Bronchial epithelial cell (primary cell): ENCODE data around the gene ALOXE3. TPM values are rescaled to one million over a fixed set of nuclear protein-coding genes. Genes with fewer than 3 reads are reported as not detected.
A peak's percentile ranks its signal among the peaks of the same experiment; 100 is the strongest.

Experiments
- DNase-seq: peaks from one replicate; pipeline ENCODE4 v3.0.0-alpha.2; 2010; ENCODE audit warnings: low read depth
- FAIRE-seq: peaks from 2 replicates; lab custom pipeline; 2011; peaks lifted over from hg19 to GRCh38; lab: Jason Lieb, UNC
- H3K27me3 ChIP-seq: 2 replicates; pipeline ENCODE4 v1.5.1; 2011; ENCODE audit warnings: low read length; ENCODE audit not compliant: control insufficient read depth, insufficient read depth
- H3K36me3 ChIP-seq: 2 replicates; pipeline ENCODE4 v1.5.1; 2011; ENCODE audit warnings: low read length; ENCODE audit not compliant: control insufficient read depth, insufficient read depth
- H3K4me3 ChIP-seq: 2 replicates; pipeline ENCODE4 v1.5.1; 2011; ENCODE audit warnings: mild to moderate bottlenecking, low read depth, low read length, control low read depth
- CTCF ChIP-seq: IDR thresholded peaks from 2 replicates; pipeline ENCODE4 v1.5.1; 2011; ENCODE audit warnings: mild to moderate bottlenecking, moderate library complexity, low read length, control low read depth, inconsistent platforms; ENCODE audit not compliant: insufficient read depth, severe bottlenecking
- total RNA-seq: library from RNA; depleted of rRNA; stranded (reverse); fragments of >200 nt; gene quantifications from 2 replicates; pipeline ENCODE4 v1.2.1, GENCODE V29; 2014

ALOXE3 gene
- total RNA-seq, 1 donor from 2014 or later: 1.3 TPM

- peak within 1 kb of the TSS; percentile 83 for H3K4me3 ChIP-seq
- no peak for TF ChIP-seq CTCF
- H3K36me3 ChIP-seq: peaks cover 49% of the 10 kb centered on the region
- FAIRE-seq (peak; percentile 18), DNase-seq (peak; percentile 92)
- no peaks in the 10 kb centered on the region for H3K27me3 ChIP-seq
Observed at GRCh38 chr17:8152112-8152775, 33.9 kb upstream of the ALOXE3 start, which contains the start of gene PER1. PER1 (minus strand) TSS chr17:8152404; CDS start chr17:8150706, 1,698 bp downstream.

GRCh38 chr17:8151641-8152111, 33.4 kb upstream of the ALOXE3 start:
- Histone ChIP-seq H3K4me3 (peak overlapping the region; percentile 83), H3K36me3 (peaks cover 55% of the 10 kb centered on the region), H3K27me3 (no peaks in the 10 kb centered on the region)
- no peak for TF ChIP-seq CTCF
- DNase-seq (peak; percentile 29), FAIRE-seq (no peak)

GRCh38 chr17:8151120-8151640, 32.9 kb upstream of the ALOXE3 start:
- no peak for TF ChIP-seq CTCF
- Histone ChIP-seq H3K27me3 (no peaks in the 10 kb centered on the region), H3K36me3 (peaks cover 60% of the 10 kb centered on the region), H3K4me3 (peak overlapping the region; percentile 83)
- peak; percentile 54 for DNase-seq
- no peak for FAIRE-seq

GRCh38 chr17:8150194-8151119, 32.1 kb upstream of the ALOXE3 start:
- Histone ChIP-seq H3K4me3 (peak overlapping the region; percentile 83), H3K36me3 (peaks cover 67% of the 10 kb centered on the region), H3K27me3 (no peaks in the 10 kb centered on the region)
- DNase-seq (no peak), FAIRE-seq (no peak)
- no peak for TF ChIP-seq CTCF

GRCh38 chr17:8149419-8150193, 31.3 kb upstream of the ALOXE3 start:
- no peak for TF ChIP-seq CTCF
- DNase-seq: no peak
- Histone ChIP-seq H3K4me3 (no peak overlapping the region), H3K27me3 (no peaks in the 10 kb centered on the region), H3K36me3 (peaks cover 72% of the 10 kb centered on the region)
- no peak for FAIRE-seq
